HG03442 (cell line): ENCODE data around the gene MAPK11.

Source experiments
- ATAC-seq: cut with Tn5 transposase; IDR thresholded peaks from one replicate; pipeline ENCODE4 v1.9.1; 2021; ENCODE audit warnings: mild to moderate bottlenecking, moderate library complexity; ENCODE audit not compliant: unreplicated experiment

The MAPK11 gene

DNA sequence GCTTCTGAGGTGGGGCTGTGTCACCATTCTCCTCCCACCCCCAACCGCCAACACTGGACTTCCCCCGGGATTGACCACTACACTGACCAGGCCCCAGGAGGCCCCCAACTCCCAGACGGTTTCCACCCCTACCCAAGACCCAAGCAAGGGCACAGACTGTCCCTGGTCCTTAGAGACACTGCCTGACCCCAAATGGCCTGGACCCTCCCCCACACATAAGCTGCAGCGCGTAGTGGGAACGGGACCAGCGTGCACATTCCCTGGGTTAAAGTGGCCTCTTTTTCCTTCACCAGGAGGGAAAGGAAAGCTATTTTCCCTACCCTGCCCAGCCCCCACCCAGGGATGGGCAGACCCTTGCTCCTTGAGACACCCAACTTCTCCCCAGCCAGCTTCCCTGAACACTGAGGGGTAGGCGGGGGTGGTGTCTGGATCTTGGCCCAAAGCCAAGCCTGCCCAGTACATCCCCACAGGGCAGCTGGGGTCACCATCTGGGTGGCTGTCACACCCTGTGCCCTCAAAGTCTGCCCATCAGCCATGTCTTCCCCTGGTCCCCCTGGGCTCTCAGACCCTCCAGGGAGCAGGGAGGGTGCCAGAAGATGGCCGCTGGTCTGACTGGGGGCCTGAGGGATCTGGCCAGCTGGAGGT is 7.1 kb downstream of the MAPK11 start:
- ATAC-seq: no peak

GRCh38 chr22:50262460-50262911 is 7.7 kb downstream of the MAPK11 start:
- no peak for ATAC-seq

DNA sequence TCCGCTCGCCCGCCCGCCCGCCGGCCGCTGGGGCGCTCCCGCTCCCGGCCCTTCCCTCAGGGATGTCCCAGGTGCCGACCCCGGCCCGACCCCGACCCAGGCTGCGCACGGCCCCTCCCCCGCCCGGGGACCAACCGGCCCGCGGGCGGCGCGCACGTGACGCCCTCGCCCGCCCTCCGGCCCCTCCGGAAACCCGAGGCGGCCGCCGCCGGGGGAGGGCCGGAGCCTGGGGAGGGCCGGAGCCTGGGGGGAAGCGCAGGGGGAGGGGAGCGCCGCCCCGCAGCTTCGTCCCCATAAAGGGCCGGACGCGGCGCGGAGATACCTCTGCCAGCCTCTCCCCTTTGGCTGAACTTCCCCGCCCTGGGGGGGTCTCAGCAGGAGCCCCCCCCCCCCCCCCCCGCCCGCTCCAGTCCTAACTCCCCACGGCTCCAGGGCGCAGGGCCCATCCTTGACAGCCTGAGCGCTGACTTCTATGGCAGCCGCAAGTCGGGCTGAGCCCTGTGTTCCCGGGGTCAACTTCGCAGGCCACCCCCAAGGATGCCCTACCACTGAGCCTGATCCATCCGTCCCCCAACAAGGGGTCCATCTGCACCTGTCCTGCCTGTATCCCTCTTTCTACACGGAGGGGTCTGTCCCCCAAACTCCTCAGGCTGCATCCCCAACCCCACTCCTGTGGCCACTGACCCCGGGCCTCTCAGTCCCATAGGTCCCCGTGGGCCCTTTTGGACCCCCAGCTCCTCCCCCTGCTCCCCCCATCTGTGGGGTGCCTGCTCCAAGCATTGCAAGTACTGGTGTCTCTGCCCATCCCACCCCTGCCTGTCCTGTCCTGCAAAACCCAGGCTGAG is 8.3 kb downstream of the MAPK11 start, which contains the start of gene MAPK12:
Gene MAPK12, minus strand, starts transcription at position 69 of the 845 bp plus-strand sequence. CDS start 174 bp downstream, outside the sequence.
- ATAC-seq: peak; percentile 38

DNA sequence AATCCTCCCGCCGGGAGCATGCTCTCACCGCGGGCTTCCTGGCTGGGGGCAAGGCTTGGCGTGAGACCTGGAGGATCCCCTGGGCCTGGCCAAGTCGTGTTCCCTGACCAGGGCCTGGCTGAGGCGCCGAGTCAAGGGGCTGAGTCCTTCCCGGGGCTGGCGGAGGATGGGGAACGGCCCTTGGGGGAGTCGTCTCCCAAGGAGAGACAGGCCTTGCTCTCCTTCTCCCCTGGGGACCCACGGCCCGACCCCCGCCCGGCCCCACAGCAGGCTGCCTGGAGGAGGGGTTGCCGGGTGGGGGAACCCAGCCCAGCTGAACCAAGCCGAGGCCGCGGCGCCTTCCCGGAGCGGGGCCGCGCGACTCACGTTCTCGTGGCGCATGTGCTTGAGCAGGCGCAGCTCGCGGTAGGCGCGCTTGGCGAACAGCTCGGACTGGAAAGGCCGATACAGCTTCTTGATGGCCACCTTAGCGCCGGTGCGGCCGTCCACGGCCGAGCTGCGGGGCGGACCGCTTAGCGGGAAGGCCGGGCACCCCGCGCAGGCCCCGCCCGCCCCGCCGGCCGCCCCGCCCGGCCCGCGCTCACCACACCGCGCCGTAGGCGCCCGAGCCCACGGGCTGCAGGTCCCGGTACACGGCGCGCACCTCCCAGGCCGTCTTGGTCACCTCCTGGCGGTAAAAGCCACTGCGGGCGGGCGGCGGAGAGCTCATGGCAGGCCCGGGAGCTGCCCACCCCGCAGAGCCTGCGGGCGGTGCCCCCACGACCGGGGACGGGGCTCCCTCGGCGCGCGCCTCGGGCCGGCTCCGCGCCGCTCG is 9.2 kb downstream of the MAPK11 start:
- ATAC-seq: peak; percentile 23

- ATAC-seq: no peak
Observed at GRCh38 chr22:50260434-50260800, 9.8 kb downstream of the MAPK11 start.

GRCh38 chr22:50259302-50259701 is 10.9 kb downstream of the MAPK11 start:
- ATAC-seq: no peak

DNA sequence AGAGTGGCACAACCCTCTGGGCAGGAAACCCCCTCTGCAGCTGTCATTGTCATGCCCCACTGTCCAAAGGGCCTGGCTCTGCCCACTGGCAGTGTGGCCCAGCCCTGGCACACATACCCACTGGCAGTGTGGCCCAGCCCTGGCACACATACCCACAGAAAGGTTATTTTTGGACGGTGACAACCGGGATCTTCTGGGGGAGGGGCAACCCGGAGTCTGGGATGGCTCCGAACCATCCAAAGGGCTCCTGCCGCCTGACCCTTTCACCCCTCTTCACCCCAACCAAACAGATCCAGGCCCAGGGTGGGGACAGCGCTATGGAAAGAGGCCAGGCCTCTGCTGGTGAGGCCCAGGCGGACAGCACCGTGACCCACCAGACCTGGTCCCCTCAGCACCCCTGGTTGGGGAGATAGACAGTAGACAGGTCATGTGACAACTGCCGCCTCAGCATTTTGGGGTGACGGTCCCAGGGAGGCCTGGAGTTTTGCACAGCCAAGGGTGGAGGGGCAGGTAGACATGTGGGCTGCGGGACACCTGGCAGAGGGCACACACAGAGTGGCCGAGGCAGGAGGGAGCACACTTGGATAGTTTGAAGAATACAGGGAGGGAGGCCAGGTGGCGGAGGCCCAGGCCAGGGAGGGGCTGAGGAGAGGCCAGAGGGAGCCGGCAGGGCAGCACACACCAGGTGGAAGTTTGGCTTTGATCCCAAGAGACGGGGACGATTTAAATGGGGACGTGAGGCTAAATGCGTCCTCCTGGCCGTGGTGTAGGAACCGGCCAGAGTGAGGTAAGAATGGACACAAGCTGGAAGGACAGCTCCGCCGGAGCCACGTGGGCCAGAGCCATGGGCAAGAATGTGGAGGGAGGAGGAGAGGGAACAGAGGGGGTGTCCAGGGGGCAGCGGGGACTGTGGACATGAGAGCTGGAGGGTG is 11.6 kb downstream of the MAPK11 start:
- no peak for ATAC-seq

GRCh38 chr22:50257451-50258360 is 12.5 kb downstream of the MAPK11 start:
- no peak for ATAC-seq

DNA sequence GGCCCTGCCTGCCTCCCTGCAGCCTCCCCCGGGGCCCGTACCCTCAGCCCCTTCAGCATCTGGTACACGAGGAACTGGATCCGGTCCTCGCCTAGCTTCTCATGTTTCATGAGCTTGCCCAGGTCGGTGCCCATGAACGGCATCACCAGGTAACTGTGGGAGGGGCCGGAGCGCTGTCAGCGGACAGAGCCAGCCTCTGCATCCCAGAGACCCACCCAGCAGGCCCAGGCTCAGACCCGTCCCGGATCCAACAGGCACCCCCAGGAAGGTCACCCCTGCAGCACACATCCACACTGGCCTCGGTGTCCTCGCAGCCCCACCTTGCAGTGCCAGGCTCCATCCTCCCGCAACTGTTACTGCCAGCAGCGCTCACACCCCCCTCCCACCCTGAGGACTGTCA is 13.1 kb downstream of the MAPK11 start:
- no peak for ATAC-seq

DNA sequence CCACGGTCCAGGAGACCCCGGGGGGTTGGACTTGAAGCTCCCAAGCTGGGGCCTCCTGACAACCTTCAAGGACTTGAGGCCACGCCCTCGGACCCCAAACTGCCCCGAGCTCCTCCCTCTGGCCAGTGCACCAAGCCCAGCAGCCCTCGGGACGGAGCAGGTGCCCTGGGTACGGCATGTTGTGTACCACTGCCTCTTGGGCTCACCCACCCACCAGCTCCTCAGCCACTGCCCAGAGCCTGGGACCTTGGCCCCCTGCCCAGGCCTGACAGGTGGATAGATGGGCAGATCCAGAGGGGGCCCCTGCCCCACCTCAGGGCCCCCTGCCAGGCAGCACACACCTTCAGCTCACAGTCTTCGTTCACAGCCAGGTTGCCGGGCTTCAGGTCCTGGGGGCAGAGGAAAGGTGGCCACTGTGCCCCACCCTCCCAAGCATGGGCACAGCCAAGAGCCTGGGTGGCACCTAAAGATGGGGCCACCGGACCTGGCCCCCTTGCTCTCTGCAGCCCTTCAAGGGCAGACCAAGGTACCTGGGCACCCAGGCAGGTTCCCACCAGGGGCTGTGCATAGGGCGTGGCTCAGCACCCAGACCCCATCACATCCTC is 13.8 kb downstream of the MAPK11 start:
- ATAC-seq: no peak

DNA sequence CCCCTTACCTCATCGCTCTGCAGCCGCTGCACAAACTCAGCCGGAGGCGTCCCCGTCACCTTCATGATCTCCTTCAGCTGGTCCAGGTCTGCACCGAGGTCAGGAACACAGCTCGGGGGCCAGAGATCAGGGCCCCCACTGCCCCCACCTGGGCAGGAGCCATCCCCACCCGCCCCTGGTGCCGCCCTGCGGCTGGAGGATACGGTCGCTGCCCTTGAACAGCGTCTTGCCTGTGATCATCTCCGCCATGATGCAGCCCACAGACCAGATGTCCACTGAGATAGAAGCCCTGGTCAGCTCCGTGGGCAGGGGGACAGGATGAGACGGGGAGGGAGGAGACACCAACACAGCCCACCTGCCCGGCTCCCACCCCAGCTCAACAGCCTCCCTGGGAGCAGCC is 14.6 kb downstream of the MAPK11 start:
- no peak for ATAC-seq

DNA sequence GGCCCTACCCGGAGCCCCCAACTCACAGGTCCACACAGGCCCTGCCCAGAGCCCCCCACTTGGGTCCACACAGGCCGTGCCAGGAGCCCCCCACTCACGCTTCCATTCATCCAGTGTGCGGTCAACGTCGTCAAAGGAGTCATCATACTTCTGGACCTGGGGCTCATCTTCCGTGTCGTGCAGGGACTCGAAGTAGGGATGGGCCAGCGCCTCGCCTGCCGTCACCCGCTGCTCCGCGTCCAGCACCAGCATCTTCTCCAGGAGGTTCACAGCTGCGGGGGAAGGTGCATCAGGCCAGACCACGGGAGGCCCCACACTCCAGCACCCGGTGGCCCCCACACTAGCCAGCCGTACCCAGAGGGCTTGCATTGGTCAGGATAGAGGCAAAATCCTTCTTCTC is 15.1 kb downstream of the MAPK11 start:
- no peak for ATAC-seq

DNA sequence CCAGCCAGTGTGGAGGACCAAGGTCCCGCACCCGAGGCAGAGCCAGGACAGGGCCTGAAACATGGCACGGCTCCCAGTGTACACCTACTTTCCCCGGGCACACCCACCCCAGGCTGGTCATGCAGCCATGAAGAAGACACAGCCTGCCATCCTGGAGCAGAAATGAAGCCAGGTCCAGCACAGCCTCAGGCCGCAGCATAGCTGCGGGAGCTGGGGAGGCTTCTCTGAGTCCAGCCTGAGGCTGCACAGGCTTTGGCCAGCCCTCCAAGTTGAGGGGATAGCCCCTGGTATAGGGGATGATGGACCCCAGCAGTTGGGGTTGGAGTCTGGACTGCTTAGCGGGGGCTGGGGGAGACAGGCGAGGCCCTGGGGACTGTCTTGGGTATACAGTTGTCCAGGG is 16.2 kb downstream of the MAPK11 start:
- ATAC-seq: no peak

DNA sequence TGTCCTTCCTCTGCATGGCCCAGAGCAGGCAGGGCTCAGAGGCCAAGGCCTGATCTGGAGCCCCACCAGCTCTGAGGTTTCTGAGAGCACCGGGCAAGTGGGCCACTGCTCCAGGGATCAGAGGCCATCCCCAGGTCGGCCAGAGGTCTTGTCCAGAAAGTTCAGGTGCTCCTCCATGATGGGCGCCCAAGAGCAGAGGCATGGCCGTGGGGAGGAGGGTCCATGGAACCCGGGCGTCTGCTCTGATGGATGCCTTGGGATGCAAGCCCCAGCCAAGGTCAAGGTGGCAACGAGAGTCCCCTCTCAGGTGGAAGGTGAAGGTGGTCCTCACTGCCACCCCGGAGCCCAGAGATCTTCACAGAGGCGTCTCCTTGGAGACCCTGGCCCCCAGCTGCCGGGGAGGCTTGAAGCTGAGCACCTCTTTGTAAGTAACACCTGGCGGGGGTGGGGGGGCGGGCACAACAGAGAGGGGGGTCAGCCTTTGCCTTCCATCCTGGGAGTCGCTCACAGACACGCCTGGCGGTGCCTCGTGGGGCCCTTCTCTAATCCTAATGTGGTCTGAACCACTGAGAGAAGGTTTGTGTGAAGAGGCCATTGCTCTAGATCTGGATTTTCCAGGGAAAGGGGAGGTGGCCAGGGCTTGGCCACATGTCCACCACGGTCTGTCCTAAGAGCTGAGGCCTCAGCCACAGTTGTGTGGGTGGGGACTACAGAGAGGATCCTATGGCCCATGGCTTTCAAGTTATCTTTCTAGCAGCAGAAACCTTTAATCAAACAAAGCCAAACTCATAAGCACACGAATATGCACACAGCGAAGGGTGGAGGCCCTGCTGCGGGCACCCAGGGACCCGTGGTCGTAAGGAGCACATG is 16.9 kb downstream of the MAPK11 start:
- no peak for ATAC-seq

- no peak for ATAC-seq
Observed at GRCh38 chr22:50252082-50253045, 17.8 kb downstream of the MAPK11 start.

DNA sequence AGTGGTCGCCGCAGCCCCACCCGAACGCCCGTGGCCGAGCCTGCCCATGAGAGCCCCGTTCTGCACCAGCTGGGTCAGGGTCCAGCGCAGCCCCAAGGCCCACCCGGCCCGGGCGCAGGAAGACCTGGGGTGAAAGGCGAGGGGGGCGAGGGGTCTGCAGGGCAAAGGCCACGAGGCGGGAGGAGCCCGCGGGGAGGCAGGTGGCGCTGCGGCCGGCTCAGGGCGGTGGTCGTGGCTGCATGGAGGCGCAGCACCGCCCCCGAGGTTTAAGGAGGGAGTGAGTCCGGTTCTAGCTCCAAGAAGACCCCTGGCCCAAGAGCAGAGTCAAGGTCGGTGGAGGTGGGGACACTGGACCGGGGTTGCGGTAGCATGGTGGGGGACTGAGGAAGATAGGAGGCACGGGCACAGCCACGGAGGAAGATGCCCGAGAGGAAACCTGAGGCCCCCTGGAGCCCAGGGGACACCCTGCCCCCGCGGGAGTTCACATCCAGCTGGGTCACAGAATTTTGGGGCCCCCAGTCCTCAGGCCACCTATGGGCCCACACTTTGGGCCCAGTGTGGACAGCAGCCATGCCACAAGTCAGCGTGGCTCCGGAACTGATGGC is 18.6 kb downstream of the MAPK11 start:
- ATAC-seq: no peak
